Stromal cell of bone marrow (primary cell): Measurements from ENCODE around the gene LIN9.
"Not testable (repeated sequence)": the region's sequence is repeated elsewhere in the genome, so short reads cannot be mapped to it uniquely, and the experiment has no call there.

Source experiments
- DNase-seq: peaks from one replicate; pipeline ENCODE4 v3.0.0-alpha.2; 2012; ENCODE audit warnings: low read depth

The LIN9 gene

GRCh38 chr1:226274138-226274537 lies 34.8 kb downstream of the LIN9 start:
- DNase-seq = no peak

DNA sequence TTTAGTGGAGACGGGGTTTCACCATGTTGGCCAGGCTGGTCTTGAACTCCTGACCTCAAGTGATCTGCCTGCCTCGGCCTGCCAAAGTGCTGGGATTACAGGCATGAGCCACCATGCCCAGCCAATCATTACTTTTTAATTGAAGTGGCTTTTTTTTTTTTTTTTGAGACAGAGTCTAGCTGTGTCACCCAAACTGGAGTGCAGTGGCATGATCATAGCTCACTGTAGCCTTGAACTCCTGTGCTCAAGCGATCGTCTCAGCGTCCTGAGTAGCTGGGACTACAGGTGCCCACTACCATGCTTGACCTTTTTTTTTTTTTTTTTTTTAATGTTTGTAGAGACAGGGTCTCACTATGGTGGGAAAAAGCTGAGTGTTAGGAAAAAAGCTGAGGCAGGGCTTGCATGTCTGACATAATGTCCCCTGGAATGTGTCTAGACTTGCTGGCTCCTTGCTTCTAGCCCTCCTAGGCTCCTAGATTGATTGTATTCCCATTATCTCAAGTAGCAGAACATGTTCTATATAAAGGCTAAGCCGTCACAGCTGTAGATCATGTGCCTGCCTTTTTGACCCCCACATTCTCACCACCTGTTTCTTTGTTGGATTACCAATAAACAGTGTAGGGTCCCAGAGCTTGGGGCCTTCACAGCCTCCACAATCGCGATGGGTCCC lies 36.6 kb downstream of the LIN9 start:
- DNase-seq = not testable (repeated sequence)

DNA sequence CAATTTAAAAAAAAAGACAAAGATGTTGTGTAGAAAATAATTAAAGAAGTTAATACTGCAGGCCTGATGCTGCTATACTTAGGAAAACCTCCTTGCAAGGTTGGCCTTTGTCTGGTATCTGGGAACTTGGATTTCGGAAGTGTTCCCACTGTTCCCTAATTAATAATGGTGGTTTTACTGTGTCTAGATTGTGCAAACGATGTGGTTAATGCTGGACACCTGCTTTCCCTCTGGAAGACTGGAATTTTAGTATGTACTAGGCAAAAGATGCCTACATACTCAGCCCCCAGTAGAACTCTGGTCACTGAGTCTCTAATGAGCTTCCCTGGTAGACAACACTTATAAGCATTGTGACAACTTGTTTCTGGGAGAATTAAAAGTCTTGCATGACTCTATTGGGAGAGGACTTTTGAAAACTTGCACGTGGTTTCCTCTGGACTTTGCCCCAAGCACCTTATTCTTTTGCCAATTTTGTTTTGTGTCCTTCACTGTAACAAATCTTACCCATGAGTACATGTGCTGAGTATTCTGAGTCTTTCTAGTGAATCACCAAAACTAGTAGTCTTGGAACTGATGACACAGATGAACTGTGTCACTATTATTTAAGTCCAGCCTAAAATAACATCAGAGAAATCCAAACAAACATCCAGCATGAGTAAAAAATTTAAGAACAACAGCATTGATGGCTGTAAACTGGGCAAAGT lies 40.4 kb downstream of the LIN9 start:
- peak; percentile 61 for DNase-seq

- DNase-seq = no peak
Measured at GRCh38 chr1:226261818-226262217, 47.1 kb downstream of the LIN9 start.

DNA sequence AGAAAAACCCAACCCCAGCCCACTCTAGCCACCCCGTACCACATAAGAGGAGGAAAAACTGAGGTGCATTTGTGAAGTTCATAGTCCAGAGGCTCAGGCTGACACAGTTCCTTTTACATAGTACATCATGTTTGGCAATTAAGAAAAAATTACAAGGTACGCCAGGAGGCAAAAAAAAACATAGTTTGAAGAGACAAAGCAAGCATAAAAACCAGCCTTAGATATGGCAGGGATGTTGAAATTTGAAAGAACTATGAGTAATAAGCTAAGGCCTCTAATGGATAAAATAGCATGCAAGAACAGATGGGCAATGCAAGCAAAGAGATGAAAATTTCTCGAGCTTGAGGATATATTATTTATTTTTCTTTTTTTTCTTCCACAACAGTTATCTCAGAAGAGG lies 53.6 kb downstream of the LIN9 start:
- no peak for DNase-seq

- no peak for DNase-seq
Measured at GRCh38 chr1:226253933-226254332, 55.0 kb downstream of the LIN9 start.

DNA sequence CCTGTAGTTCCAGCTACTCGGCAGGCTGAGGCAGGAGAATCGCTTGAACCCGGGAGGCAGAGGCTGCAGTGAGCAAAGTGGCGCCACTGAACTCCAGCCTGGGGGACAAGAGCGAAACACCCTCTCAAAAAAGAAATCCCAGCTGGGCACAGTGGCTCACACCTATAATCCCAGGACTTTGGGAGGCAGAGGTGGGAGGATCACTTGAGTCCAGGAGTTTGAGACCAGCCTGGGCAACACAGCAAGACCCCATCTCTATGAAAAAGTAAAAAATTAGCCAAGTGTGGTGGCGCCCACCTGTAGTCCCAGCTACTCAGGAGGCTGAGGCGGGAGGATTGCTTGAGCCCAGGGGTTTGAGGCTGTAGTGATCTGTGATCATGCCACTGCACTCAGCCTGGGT lies 56.1 kb downstream of the LIN9 start:
- DNase-seq = not testable (repeated sequence)

GRCh38 chr1:226250511-226250910 lies 58.5 kb downstream of the LIN9 start:
- DNase-seq = no peak

DNA sequence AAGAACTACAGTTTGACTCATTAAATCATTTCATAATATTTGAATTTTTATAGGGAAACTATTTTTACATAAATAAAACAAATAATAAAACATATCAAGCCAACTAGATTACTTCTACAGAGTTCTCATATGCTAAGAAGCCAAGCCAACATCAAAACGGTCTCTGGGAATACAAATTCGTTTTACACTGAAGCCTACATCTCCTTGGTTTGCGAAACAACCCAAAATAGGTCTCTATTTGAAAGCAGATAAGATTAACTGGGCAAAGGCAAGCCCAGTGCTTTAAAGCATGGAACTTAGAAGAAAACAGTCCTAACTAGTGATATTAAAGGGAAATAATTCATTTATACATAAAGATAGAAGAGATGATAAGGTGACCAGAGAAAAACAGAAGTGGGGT lies 60.2 kb downstream of the LIN9 start:
- DNase-seq = no peak

DNA sequence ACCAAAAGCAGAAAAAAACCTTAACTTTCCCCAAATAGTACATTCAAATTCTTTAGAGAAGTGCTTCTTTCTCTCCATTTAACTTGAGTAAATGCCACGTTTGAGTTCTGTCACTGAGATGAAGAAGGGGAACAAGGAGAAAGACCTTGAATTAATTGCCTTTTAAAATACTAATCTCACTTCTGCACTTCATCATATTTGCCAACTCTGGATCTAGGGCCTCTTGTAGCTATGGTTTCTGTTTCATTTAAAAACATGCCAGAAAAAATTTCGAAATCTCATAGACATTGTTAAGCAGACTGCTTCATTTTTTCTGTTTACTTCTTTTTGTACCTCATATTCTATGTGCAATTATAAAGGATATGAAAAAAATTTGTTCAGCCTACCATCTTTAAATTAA lies 60.9 kb downstream of the LIN9 start:
- peak; percentile 39 for DNase-seq

GRCh38 chr1:226239421-226239820 lies 69.5 kb downstream of the LIN9 start:
- no peak for DNase-seq

- no peak for DNase-seq
Measured at GRCh38 chr1:226236826-226237225, 72.1 kb downstream of the LIN9 start.

DNA sequence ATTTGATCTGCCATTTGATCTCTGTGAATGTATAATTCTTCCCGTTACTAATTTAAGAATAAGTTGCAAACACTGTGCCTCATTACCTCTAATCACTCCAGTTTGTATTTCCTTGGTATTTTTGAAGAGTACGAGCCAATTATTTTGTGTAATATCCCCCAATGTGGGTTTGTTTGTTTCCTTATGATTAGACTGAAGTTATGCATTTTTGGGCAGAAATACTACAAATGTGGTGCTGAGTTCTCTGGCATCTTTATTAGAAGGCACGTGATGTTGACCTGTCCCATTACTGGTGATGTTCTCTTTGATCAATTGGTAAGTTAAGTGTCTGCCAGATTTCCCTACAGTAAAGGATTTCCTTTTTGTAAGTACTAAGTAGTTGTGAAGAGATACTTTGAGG lies 75.2 kb downstream of the LIN9 start:
- no peak for DNase-seq

DNA sequence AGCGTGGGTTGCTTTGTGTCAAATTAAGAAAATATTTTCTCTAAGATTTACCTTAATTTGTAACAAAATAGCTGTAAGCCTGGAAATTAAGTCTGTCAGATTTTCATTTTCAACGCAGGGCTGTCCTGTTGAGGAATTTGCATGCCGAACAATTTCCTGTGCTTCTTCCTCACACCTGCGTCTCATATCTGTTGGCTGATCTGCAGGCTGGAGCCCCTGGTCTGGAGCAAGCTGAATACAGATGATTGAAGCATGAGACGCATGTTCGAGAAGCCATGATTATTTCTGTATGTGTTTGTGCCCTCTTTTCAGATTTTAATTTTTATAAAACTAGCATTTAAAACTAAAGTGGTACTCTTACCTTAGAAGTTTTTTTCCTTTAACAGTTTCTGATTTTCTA lies 75.7 kb downstream of the LIN9 start:
- no peak for DNase-seq

DNA sequence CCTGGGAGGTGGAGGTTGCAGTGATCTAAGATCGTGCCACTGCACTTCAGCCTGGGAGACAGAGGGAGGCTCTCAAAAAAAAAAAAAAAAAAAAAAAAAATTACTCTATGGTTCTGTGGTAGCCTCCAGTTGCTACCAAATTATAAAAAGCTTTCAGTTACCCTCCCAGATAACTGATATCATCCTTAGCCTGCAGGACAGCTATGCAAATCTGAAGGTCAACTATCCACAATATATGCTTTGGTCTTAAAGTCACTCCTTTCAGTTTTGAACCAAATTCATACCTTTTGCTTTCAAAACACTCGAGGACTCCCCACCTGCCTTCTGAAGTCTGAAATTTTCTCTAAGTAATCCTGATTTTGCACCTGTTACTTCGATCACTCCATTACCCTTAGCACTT lies 82.4 kb downstream of the LIN9 start:
- DNase-seq = no peak

DNA sequence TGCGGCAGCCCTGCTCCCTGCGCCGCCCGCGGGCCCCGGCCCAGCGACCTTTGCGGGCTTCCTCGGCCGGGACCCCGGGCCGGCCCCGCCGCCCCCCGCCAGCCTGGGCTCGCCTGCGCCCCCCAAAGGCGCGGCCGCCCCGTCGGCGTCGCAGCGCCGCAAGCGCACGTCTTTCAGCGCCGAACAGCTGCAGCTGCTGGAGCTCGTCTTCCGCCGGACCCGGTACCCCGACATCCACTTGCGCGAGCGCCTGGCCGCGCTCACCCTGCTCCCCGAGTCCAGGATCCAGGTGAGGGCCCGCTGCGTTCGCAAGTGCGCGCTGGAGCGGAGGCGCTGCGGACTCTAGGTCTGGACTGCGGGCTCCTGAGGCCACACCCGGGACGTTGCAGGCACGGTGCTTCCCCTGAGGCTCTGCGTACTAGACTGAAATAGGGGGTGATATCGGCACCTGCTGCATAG lies 85.1 kb downstream of the LIN9 start:
- DNase-seq = no peak

- no peak for DNase-seq
Measured at GRCh38 chr1:226223157-226223785, 85.7 kb downstream of the LIN9 start, which contains the start of gene MIXL1. MIXL1 (plus strand) TSS chr1:226223664; CDS start chr1:226223682, 18 bp downstream.

DNA sequence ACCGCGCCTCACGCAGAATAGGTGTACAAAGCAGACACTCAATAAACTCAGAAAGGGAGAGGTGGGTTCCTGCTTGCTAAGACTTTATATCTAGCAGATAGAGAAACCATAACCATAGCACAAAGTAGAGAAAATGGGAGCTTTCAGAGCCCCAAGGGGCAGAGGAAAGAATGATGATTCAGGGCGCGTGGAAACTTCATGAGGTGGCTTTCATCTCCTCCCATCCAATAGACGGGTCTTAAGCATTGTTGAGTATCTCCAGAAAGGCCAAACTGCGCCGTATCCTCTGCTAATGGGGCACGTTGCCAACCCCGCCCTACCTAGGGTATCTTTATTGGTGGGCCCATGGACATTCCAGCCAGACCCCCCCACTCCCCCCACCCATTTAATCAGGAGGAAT lies 86.3 kb downstream of the LIN9 start:
- DNase-seq = no peak

DNA sequence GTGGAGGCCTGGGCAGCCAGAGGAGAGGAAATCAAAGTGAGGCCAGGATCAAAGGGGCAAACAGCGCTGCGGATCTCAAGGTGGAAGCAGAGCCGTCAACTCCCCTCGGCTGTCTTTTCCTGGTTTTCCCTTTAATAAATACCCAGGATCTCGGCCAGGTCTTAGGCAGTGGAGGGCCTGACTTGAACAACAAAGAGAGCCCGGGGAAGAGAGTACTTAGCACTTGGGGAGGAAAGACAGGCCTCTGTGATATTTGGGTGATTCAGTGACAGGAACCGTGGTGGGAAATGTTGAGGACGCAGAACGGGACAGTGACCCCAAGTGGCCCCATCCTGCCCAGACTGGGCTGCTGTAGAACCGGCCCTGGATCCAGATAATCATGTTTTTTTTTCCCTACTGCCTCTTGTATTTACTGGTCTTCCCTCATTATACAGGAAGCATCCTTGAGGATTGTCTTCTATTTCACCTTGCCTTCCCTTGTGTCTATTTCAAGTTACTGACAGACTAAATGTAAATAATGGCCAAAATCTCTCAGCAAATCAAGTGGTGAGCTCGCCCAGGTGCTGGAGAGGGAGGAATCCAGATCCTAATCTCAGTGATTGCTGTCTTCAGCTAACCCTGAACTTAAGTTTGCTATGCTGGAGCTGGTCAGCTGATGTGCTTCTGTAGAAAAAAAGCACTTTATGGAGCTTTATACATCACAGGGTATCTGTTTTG lies 88.3 kb downstream of the LIN9 start:
- no peak for DNase-seq

- peak; percentile 13 for DNase-seq
Measured at GRCh38 chr1:226217273-226217672, 91.7 kb downstream of the LIN9 start.

DNA sequence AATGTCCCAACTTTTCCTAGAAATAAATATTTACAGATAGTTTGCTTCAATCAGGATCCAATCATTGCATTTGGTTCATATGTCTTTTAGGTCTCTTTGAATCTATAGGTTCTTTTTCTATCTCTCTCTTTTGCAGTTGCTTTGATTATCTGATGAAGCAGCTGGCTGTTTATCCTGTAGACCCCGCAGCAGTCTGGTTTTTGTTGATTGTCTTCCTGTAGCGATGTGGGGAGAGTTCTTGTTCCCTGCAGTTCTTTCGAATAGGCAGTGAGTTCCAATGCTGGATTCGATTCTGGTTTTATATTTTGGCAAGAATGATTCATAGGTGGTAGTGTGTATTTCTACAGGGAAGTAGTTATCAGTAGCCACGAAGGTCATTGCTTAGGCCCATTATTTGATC lies 92.9 kb downstream of the LIN9 start:
- DNase-seq = no peak

GRCh38 chr1:226215239-226215638 lies 93.7 kb downstream of the LIN9 start:
- no peak for DNase-seq

DNA sequence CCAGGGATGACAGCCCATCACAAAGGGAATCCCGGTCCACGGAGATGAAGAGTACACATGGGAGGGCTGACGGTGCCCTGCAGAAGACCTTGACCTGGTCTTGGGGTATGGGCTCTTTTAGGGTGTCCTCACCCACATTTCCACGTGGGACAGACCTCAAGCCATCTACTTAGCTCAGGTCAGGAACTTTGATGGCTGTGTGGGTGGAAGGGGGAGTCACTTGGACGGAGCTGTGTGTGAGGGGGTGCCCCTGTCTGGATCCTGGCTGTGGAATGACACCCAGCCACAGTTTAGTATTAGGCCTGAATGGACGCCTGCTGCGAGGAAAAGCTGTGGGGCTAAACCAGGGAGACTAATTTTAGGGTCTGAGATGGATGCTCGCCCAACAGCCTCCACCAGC lies 96.4 kb downstream of the LIN9 start:
- no peak for DNase-seq
